Measurements from ENCODE around the gene KISS1.

- TF ChIP-seq NR3C1 (CRISPR knock-in tag; conservative IDR thresholded peaks at IDR 0.05; ENCODE audit: low read depth): no peak
- TF ChIP-seq ATF2 (CRISPR knock-in tag; IDR thresholded peaks at IDR 0.05; ENCODE audit: borderline replicate concordance, low read depth): no peak
- no peak for TF ChIP-seq CTCF (IDR thresholded peaks at IDR 0.05)
These were observed 2.4 kb upstream of the KISS1 start for GRCh38 chr1:204198348-204199340.
